ENCODE measurements around the gene RGS7BP. TPM values are rescaled to one million over a fixed set of nuclear protein-coding genes. Genes with fewer than 3 reads are reported as not detected.

RGS7BP gene
- not detected in 5 replicates for total RNA-seq (2022; extraction: Qiagen RNA extraction; ENCODE audit: low read depth)

DNA sequence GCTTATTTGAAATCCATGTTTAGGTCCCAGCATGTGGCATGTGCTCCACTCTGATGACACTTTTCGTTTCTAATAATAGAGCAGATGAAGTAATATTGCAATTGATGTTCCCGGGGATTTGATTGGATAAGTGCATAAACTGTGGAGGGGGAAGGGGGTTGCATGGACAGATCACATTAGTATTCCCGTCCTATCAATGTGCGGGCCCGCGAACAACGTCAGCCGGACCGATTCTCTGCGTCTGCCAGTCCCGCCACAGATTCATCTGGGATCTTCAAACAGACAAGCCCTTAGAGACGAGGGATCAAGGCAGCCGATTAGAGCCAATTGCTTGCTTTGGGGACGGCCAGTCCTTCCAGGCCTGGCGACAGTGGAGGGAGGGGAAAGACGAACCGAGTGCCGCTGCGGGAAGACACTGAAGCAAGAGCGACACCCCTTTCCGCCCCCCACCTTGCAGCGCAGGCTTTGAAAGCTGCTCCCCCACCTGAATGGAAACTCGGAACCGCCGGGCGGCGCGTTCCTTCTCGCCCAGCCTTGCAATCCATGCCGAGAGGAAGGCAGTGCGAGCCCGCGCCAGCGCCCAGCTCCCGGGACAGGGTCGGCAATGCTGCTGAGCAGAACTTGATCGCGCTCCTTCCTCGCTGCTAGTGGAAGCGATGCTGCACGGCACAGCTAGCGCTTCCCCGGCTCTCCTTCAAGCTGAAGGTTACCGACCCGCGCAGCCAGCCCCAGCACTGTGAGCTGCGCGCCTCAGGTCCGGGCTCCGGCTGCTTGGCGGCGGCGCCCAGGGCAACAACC lies at the start of gene RGS7BP:
Gene RGS7BP, plus strand, starts transcription at position 247 of the 798 bp plus-strand sequence. CDS start 610 bp downstream, outside the sequence.

Other genes with a start within 250 kb of the RGS7BP start
- gene SHISAL2B, start 184.5 kb downstream of the RGS7BP start, total RNA-seq (2022; extraction: Qiagen RNA extraction; ENCODE audit: low read depth): 0.20 TPM in 1 of 5 replicates, not detected in the others